Measurements from ENCODE around the gene ERC1.

Gene ERC1

DNA sequence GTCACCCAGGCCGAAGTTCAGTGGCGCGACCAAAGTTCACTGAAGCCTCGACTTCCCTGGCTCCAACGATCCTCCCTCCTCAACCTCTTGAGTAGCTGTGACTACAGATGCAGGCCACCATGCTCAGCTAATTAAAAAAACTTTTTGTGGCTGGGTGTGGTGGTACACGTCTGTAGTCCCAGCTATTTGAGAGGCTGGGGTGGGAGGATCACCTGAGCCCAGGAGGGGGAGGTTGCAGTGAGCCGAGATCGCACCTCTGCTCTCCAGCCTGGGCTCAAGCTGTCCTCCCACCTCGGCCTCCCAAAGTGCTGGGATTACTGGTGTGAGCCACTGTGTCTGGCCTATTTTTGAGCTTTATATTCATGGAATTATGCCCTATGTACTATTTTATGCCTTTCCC is 23.4 kb upstream of the ERC1 start:
- Histone ChIP-seq H3K27me3 (replicated peaks in 2 of 5; ENCODE audit: control insufficient read depth in 4 of 5, insufficient read depth in 5 of 5, low read length in 4 of 5) (no peaks in the 10 kb centered on the region), H3K27ac (ENCODE audit: insufficient read depth in 1 of 2, low read depth in 1 of 2, low read length in 2 of 2, poor library complexity in 1 of 2, severe bottlenecking in 2 of 2) (no peak overlapping the region), H3K9me3 (ENCODE audit: control extremely low read depth in 1 of 5, control insufficient read depth in 4 of 5, insufficient read depth in 2 of 5, low read depth in 1 of 5, low read length in 4 of 5) (no peaks in the 10 kb centered on the region), H3K36me3 (ENCODE audit: control insufficient read depth in 4 of 4, insufficient read depth in 4 of 4, low read length in 3 of 4) (no peaks in the 10 kb centered on the region), H3K4me1 (ENCODE audit: control extremely low read depth in 1 of 4, control insufficient read depth in 4 of 4, insufficient read depth in 4 of 4, low read length in 3 of 4) (peaks cover 0 to 10% (median 0%) of the 10 kb centered on the region in 4 experiments), H3K4me3 (ENCODE audit: control insufficient read depth in 1 of 7, extremely low read depth in 1 of 7, insufficient read depth in 4 of 7, low read depth in 2 of 7, low read length in 6 of 7) (no peak overlapping the region)
- WGBS (ENCODE audit: insufficient coverage): 90% methylated on average over 6 of the region's 9 CpGs
- CTCF ChIA-PET: interaction anchor here (0.9 to 1.0 kb wide), 3 partner anchors 9 to 16 kb away, joined by 3 to 4 read pairs (median 3); no protein-coding TSS in a partner anchor
- POLR2A ChIA-PET: interaction anchor here (0.6 kb wide), 2 partner anchors 17 to 115 kb away, joined by 3 to 5 read pairs; no protein-coding TSS in a partner anchor
- DNase-seq: no peak

DNA sequence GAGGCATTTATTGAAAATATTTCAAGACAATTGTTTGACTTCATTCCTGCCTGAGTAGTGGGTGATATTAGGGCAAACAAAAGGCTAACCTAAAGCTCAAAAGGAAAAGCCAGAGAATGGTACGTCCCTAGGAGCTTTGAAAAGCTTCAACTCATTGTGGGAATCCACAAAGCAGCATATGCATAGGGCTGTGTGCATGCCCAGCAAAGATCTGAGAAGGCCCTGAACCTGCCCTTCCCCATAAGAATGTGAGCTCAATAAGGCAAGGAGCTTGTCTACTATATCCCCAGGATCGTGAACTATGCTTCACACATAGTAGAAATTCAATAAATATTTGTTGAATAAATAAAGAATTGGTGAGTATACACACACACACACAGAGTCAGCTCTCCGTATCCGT is 22.5 kb upstream of the ERC1 start:
- Histone ChIP-seq H3K4me3 (ENCODE audit: control insufficient read depth in 1 of 7, extremely low read depth in 1 of 7, insufficient read depth in 4 of 7, low read depth in 2 of 7, low read length in 6 of 7) (no peak overlapping the region), H3K27me3 (replicated peaks in 2 of 5; ENCODE audit: control insufficient read depth in 4 of 5, insufficient read depth in 5 of 5, low read length in 4 of 5) (no peaks in the 10 kb centered on the region), H3K9me3 (ENCODE audit: control extremely low read depth in 1 of 5, control insufficient read depth in 4 of 5, insufficient read depth in 2 of 5, low read depth in 1 of 5, low read length in 4 of 5) (no peaks in the 10 kb centered on the region), H3K36me3 (ENCODE audit: control insufficient read depth in 4 of 4, insufficient read depth in 4 of 4, low read length in 3 of 4) (no peaks in the 10 kb centered on the region), H3K4me1 (ENCODE audit: control extremely low read depth in 1 of 4, control insufficient read depth in 4 of 4, insufficient read depth in 4 of 4, low read length in 3 of 4) (peaks cover 0 to 10% (median 0%) of the 10 kb centered on the region in 4 experiments), H3K27ac (ENCODE audit: insufficient read depth in 1 of 2, low read depth in 1 of 2, low read length in 2 of 2, poor library complexity in 1 of 2, severe bottlenecking in 2 of 2) (no peak overlapping the region)
- DNase-seq: no peak
- 100% methylated on average over 1 of the region's 4 CpGs for WGBS (ENCODE audit: insufficient coverage)
- ChIA-PET CTCF (interaction anchor here (1.1 kb wide), 1 partner anchor 618 kb away, joined by 3 read pairs; no protein-coding TSS in a partner anchor), POLR2A (no interaction called here)

DNA sequence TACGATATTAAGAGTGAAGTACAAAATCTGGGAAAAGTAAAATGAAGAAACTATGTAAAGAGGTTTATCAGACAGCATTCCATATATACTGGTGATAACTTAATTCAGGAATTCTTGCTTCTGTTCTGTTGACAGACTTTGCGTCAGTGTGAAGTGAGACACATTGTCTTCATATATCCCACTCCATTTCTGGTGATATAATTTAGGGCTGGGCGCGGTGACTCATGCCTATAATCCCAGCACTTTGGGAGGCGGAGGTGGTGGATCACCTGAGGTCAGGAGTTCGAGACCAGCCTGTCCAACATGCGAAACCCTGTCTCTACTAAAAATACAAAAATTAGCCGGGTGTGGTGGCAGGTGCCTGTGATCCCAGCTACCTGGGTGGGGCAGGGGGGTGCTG is 21.2 kb upstream of the ERC1 start:
- no peak overlapping the region for H3K27ac ChIP-seq (ENCODE audit: insufficient read depth in 1 of 2, low read depth in 1 of 2, low read length in 2 of 2, poor library complexity in 1 of 2, severe bottlenecking in 2 of 2)
- no peak overlapping the region for H3K4me3 ChIP-seq (ENCODE audit: control insufficient read depth in 1 of 7, extremely low read depth in 1 of 7, insufficient read depth in 4 of 7, low read depth in 2 of 7, low read length in 6 of 7)
- H3K4me1 ChIP-seq (ENCODE audit: control extremely low read depth in 1 of 4, control insufficient read depth in 4 of 4, insufficient read depth in 4 of 4, low read length in 3 of 4): peaks cover 0 to 10% (median 0%) of the 10 kb centered on the region in 4 experiments
- no peaks in the 10 kb centered on the region for H3K27me3 ChIP-seq (replicated peaks in 2 of 5; ENCODE audit: control insufficient read depth in 4 of 5, insufficient read depth in 5 of 5, low read length in 4 of 5)
- no peak for DNase-seq
- ChIA-PET POLR2A (no interaction called here), CTCF (no interaction called here)
- WGBS (ENCODE audit: insufficient coverage): 90% methylated on average over 4 of the region's 8 CpGs
- H3K9me3 ChIP-seq (ENCODE audit: control extremely low read depth in 1 of 5, control insufficient read depth in 4 of 5, insufficient read depth in 2 of 5, low read depth in 1 of 5, low read length in 4 of 5): no peaks in the 10 kb centered on the region
- H3K36me3 ChIP-seq (ENCODE audit: control insufficient read depth in 4 of 4, insufficient read depth in 4 of 4, low read length in 3 of 4): no peaks in the 10 kb centered on the region

DNA sequence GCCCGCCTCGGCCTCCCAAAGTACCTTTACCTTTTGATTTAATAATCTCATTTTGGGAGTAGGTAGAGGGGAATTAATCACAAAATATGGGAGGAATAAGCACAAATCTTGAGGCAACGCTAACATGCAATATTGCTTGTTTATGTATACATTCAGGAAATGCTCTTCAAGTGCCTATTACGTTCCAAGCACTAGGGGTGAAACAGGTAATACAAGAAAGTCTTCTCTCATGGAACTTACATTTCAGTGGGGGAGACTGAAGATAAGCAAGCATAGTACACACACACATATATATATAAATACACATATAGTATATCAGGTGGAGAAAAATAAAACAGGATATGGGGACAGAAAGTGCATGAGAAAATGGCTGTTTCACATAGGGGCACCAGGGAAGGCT is 19.0 kb upstream of the ERC1 start:
- H3K4me3 ChIP-seq (ENCODE audit: control insufficient read depth in 1 of 7, extremely low read depth in 1 of 7, insufficient read depth in 4 of 7, low read depth in 2 of 7, low read length in 6 of 7): no peak overlapping the region
- DNase-seq: no peak
- no peaks in the 10 kb centered on the region for H3K9me3 ChIP-seq (ENCODE audit: control extremely low read depth in 1 of 5, control insufficient read depth in 4 of 5, insufficient read depth in 2 of 5, low read depth in 1 of 5, low read length in 4 of 5)
- ChIA-PET POLR2A (no interaction called here), CTCF (no interaction called here)
- no peak overlapping the region for H3K27ac ChIP-seq (ENCODE audit: insufficient read depth in 1 of 2, low read depth in 1 of 2, low read length in 2 of 2, poor library complexity in 1 of 2, severe bottlenecking in 2 of 2)
- H3K36me3 ChIP-seq (ENCODE audit: control insufficient read depth in 4 of 4, insufficient read depth in 4 of 4, low read length in 3 of 4): peaks cover 0 to 4% (median 0%) of the 10 kb centered on the region in 4 experiments
- 100% methylated on average over 1 of the region's 4 CpGs for WGBS (ENCODE audit: insufficient coverage)
- peaks cover 0 to under 1% (median 0%) of the 10 kb centered on the region in 4 experiments for H3K4me1 ChIP-seq (ENCODE audit: control extremely low read depth in 1 of 4, control insufficient read depth in 4 of 4, insufficient read depth in 4 of 4, low read length in 3 of 4)
- no peaks in the 10 kb centered on the region for H3K27me3 ChIP-seq (replicated peaks in 2 of 5; ENCODE audit: control insufficient read depth in 4 of 5, insufficient read depth in 5 of 5, low read length in 4 of 5)

GRCh38 chr12:974271-974862 is 16.7 kb upstream of the ERC1 start:
- H3K27me3 ChIP-seq (replicated peaks in 2 of 5; ENCODE audit: control insufficient read depth in 4 of 5, insufficient read depth in 5 of 5, low read length in 4 of 5): no peaks in the 10 kb centered on the region
- no peak overlapping the region for H3K4me3 ChIP-seq (ENCODE audit: control insufficient read depth in 1 of 7, extremely low read depth in 1 of 7, insufficient read depth in 4 of 7, low read depth in 2 of 7, low read length in 6 of 7)
- no peaks in the 10 kb centered on the region for H3K4me1 ChIP-seq (ENCODE audit: control extremely low read depth in 1 of 4, control insufficient read depth in 4 of 4, insufficient read depth in 4 of 4, low read length in 3 of 4)
- no peaks in the 10 kb centered on the region for H3K9me3 ChIP-seq (ENCODE audit: control extremely low read depth in 1 of 5, control insufficient read depth in 4 of 5, insufficient read depth in 2 of 5, low read depth in 1 of 5, low read length in 4 of 5)
- DNase-seq: no peak
- CTCF ChIA-PET: no interaction called here
- no peak overlapping the region for H3K27ac ChIP-seq (ENCODE audit: insufficient read depth in 1 of 2, low read depth in 1 of 2, low read length in 2 of 2, poor library complexity in 1 of 2, severe bottlenecking in 2 of 2)
- WGBS (ENCODE audit: insufficient coverage): 100% methylated on average over 1 of the region's 4 CpGs
- POLR2A ChIA-PET: no interaction called here
- H3K36me3 ChIP-seq (ENCODE audit: control insufficient read depth in 4 of 4, insufficient read depth in 4 of 4, low read length in 3 of 4): peaks cover 0 to 4% (median 0%) of the 10 kb centered on the region in 4 experiments

- Histone ChIP-seq H3K27ac (ENCODE audit: insufficient read depth in 1 of 2, low read depth in 1 of 2, low read length in 2 of 2, poor library complexity in 1 of 2, severe bottlenecking in 2 of 2) (no peak overlapping the region), H3K4me1 (ENCODE audit: control extremely low read depth in 1 of 4, control insufficient read depth in 4 of 4, insufficient read depth in 4 of 4, low read length in 3 of 4) (no peaks in the 10 kb centered on the region), H3K27me3 (replicated peaks in 2 of 5; ENCODE audit: control insufficient read depth in 4 of 5, insufficient read depth in 5 of 5, low read length in 4 of 5) (no peaks in the 10 kb centered on the region), H3K36me3 (ENCODE audit: control insufficient read depth in 4 of 4, insufficient read depth in 4 of 4, low read length in 3 of 4) (peaks cover 0 to 4% (median 0%) of the 10 kb centered on the region in 4 experiments), H3K4me3 (ENCODE audit: control insufficient read depth in 1 of 7, extremely low read depth in 1 of 7, insufficient read depth in 4 of 7, low read depth in 2 of 7, low read length in 6 of 7) (no peak overlapping the region), H3K9me3 (ENCODE audit: control extremely low read depth in 1 of 5, control insufficient read depth in 4 of 5, insufficient read depth in 2 of 5, low read depth in 1 of 5, low read length in 4 of 5) (no peaks in the 10 kb centered on the region)
- DNase-seq: no peak
- ChIA-PET CTCF (interaction anchor here (0.7 to 1.0 kb wide), 2 partner anchors 9 to 13 kb away, joined by 3 read pairs; no protein-coding TSS in a partner anchor), POLR2A (no interaction called here)
- WGBS (ENCODE audit: insufficient coverage): 81% methylated on average over 6 of the region's 6 CpGs
These were observed 14.4 kb upstream of the ERC1 start for GRCh38 chr12:976644-977043.

DNA sequence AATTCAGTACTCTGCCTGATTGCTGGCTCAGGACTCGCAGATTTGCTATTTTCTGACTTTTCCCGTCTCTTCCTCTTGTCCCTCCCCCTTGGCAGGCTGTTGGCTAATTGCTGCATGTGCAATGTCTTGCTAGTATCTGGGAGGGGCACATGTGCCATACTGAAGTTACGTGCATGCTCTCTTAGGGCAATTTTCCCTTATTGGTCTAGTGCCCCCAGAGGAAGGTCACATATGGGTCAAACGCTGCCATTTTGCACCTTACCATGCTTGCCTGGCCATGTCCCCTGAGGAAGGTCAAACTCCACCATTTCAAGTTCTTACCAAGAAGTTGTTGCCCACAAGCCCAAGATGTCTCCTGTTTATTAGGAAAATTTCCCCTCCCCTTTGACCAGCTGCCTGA is 13.9 kb upstream of the ERC1 start:
- Histone ChIP-seq H3K4me3 (ENCODE audit: control insufficient read depth in 1 of 7, extremely low read depth in 1 of 7, insufficient read depth in 4 of 7, low read depth in 2 of 7, low read length in 6 of 7) (no peak overlapping the region), H3K9me3 (ENCODE audit: control extremely low read depth in 1 of 5, control insufficient read depth in 4 of 5, insufficient read depth in 2 of 5, low read depth in 1 of 5, low read length in 4 of 5) (no peaks in the 10 kb centered on the region), H3K4me1 (ENCODE audit: control extremely low read depth in 1 of 4, control insufficient read depth in 4 of 4, insufficient read depth in 4 of 4, low read length in 3 of 4) (no peaks in the 10 kb centered on the region), H3K27ac (ENCODE audit: insufficient read depth in 1 of 2, low read depth in 1 of 2, low read length in 2 of 2, poor library complexity in 1 of 2, severe bottlenecking in 2 of 2) (no peak overlapping the region), H3K36me3 (ENCODE audit: control insufficient read depth in 4 of 4, insufficient read depth in 4 of 4, low read length in 3 of 4) (peaks cover 0 to 4% (median 0%) of the 10 kb centered on the region in 4 experiments), H3K27me3 (replicated peaks in 2 of 5; ENCODE audit: control insufficient read depth in 4 of 5, insufficient read depth in 5 of 5, low read length in 4 of 5) (no peaks in the 10 kb centered on the region)
- no peak for DNase-seq
- WGBS (ENCODE audit: insufficient coverage): 94% methylated on average over 4 of the region's 4 CpGs
- ChIA-PET CTCF (no interaction called here), POLR2A (no interaction called here)

All from common myeloid progenitor, CD34-positive (primary cell).